ENCODE data around the gene SLC49A4. TPM values are rescaled to one million over a fixed set of nuclear protein-coding genes. Genes with fewer than 3 reads are reported as not detected.

Gene SLC49A4
- total RNA-seq, 1 experiment from 2014 or later, result 16.1 TPM

DNA sequence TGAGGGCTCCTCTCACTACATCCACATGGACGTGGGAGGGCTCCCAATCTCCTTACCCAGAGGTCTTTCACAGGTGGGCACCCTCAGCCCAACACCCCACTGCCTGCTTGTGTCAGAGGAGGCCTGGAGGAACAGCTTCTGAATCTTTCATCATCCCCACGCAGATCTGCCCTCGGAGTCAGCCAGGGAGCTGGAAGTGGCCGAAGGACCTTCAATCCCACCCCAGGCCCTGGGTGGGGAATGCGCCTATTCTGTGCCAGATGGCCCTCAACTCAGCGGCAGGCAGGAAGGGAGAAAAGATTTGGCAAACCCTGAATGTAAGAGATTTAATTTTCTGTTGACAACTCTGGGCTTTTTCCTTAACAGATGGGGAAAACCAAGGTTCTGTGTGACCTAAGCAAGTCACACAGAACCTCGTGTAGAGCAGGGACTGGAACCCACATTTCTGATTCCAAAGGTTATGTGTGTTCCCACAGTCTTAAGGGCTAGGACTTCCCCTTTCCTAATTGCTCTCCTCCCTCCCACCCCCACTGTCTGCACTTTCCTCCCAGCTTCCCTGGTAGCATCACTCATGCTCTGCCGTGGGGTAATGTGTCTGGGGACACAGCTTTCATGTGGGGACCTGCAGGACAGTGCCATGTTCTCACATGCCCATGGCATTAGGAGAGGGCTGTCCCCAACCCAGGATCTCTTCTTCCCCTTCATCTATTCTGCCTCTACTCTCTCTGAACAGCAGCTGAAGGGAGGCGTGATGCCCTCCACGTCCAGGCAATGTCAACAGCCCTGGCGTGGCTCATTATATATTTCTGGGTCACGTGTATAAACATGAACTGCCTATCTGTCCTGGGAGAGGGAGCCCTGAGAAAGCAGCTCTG is 134.6 kb downstream of the SLC49A4 start:
- no peaks in the 10 kb centered on the region for H3K36me3 Mint-ChIP-seq (ENCODE audit: insufficient read depth, unreplicated experiment)
- TF ChIP-seq, protein P1, sequence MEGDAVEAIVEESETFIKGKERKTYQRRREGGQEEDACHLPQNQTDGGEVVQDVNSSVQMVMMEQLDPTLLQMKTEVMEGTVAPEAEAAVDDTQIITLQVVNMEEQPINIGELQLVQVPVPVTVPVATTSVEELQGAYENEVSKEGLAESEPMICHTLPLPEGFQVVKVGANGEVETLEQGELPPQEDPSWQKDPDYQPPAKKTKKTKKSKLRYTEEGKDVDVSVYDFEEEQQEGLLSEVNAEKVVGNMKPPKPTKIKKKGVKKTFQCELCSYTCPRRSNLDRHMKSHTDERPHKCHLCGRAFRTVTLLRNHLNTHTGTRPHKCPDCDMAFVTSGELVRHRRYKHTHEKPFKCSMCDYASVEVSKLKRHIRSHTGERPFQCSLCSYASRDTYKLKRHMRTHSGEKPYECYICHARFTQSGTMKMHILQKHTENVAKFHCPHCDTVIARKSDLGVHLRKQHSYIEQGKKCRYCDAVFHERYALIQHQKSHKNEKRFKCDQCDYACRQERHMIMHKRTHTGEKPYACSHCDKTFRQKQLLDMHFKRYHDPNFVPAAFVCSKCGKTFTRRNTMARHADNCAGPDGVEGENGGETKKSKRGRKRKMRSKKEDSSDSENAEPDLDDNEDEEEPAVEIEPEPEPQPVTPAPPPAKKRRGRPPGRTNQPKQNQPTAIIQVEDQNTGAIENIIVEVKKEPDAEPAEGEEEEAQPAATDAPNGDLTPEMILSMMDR (IDR thresholded peaks at IDR 0.05; ENCODE audit: unreplicated experiment), result no peak
- CTCF ChIA-PET, result no interaction called here
- DNase-seq, result no peak
- BruUV-seq (replicated peaks), result no TSS peak
- no peak overlapping the region for H3K27ac Mint-ChIP-seq (ENCODE audit: unreplicated experiment)
- peaks cover 58% of the 10 kb centered on the region for H3K27me3 Mint-ChIP-seq (ENCODE audit: unreplicated experiment)
- no peak overlapping the region for H3K4me3 Mint-ChIP-seq (ENCODE audit: low read depth, unreplicated experiment)
- H3K9me3 Mint-ChIP-seq (ENCODE audit: low read depth, unreplicated experiment), result no peaks in the 10 kb centered on the region
- no peaks in the 10 kb centered on the region for H3K4me1 Mint-ChIP-seq (ENCODE audit: low read depth, unreplicated experiment)
- intact Hi-C loops (cut with micrococcal nuclease; ENCODE audit: unreplicated experiment), result no loop called here

DNA sequence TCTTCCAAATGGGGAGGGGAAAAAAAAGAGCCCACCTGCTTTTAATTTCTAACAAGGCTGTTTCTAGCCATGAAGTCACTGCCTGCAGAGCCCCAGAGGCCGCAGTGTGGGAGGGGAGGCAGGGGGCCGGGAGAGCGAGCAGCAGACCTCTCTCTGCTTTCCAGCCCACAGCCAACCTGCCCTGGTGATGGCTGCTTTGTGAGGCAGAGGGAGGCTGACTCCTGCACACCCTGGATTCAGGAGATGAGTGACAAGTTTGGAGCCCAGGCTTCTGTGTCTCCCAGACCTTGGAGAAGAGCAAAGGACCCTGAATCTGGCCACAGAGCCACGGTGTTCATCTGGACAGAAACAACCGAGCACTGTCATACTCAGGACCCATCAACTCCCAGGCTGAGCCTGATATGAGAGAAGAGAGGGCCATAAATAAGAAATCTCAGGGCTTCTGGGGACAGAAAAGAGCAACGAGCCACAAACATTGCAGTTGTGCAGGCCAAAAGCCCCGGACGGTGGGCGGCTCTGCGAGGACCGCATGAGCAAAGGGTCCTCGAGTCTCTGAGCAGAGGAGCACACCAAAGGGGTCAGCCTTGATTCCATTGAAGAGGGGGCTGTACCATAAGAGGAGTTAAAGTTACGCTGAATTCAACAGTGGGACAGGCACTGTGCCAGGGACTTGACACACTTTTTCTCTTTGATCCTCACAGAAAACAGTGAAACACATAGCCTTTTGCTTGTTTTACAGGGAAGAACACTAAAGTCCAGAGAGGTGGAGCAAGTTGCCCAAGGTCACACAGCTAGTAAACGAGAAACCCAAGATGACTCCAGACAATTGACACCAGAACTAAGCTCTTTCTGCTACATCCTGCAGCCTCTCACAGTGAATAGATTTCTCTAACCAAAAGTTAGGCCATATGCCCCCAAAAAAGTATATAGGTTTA is 135.5 kb downstream of the SLC49A4 start:
- intact Hi-C loops (cut with micrococcal nuclease; ENCODE audit: unreplicated experiment), result no loop called here
- Mint-ChIP-seq H3K4me1 (ENCODE audit: low read depth, unreplicated experiment) (no peaks in the 10 kb centered on the region), H3K27ac (ENCODE audit: unreplicated experiment) (no peak overlapping the region), H3K36me3 (ENCODE audit: insufficient read depth, unreplicated experiment) (no peaks in the 10 kb centered on the region), H3K27me3 (ENCODE audit: unreplicated experiment) (peaks cover 58% of the 10 kb centered on the region), H3K4me3 (ENCODE audit: low read depth, unreplicated experiment) (no peak overlapping the region), H3K9me3 (ENCODE audit: low read depth, unreplicated experiment) (no peaks in the 10 kb centered on the region)
- CTCF ChIA-PET, result no interaction called here
- TF ChIP-seq, protein P1 (IDR thresholded peaks at IDR 0.05; ENCODE audit: unreplicated experiment), result no peak
- no TSS peak for BruUV-seq (replicated peaks)
- no peak for DNase-seq

Other genes with a start within 250 kb of the SLC49A4 start
- gene PARP9, start 230.8 kb upstream of the SLC49A4 start, total RNA-seq (2022), result 71.2 and 128 TPM in 2 replicates
- 73.9 and 121 TPM in 2 replicates for gene DTX3L, start 230.7 kb upstream of the SLC49A4 start, total RNA-seq (2022)
- gene PARP15, start 217.4 kb upstream of the SLC49A4 start, total RNA-seq (2022), result 3.4 and 3.6 TPM in 2 replicates
- 95.5 and 168 TPM in 2 replicates for gene PARP14, start 114.2 kb upstream of the SLC49A4 start, total RNA-seq (2022)
- gene HSPBAP1, start 1.2 kb upstream of the SLC49A4 start, total RNA-seq (2022), result 8.1 and 8.9 TPM in 2 replicates
- gene SEMA5B, start 232.7 kb downstream of the SLC49A4 start, total RNA-seq (2022), result not detected in 2 replicates

All from Calu3 (cell line).